GM18502 (cell line): ENCODE measurements around the gene ADARB1.

Experiments
- ATAC-seq: cut with Tn5 transposase; IDR thresholded peaks from one replicate; pipeline ENCODE4 v1.9.1; 2021; ENCODE audit warnings: mild to moderate bottlenecking; ENCODE audit not compliant: unreplicated experiment, poor library complexity

The ADARB1 gene

DNA sequence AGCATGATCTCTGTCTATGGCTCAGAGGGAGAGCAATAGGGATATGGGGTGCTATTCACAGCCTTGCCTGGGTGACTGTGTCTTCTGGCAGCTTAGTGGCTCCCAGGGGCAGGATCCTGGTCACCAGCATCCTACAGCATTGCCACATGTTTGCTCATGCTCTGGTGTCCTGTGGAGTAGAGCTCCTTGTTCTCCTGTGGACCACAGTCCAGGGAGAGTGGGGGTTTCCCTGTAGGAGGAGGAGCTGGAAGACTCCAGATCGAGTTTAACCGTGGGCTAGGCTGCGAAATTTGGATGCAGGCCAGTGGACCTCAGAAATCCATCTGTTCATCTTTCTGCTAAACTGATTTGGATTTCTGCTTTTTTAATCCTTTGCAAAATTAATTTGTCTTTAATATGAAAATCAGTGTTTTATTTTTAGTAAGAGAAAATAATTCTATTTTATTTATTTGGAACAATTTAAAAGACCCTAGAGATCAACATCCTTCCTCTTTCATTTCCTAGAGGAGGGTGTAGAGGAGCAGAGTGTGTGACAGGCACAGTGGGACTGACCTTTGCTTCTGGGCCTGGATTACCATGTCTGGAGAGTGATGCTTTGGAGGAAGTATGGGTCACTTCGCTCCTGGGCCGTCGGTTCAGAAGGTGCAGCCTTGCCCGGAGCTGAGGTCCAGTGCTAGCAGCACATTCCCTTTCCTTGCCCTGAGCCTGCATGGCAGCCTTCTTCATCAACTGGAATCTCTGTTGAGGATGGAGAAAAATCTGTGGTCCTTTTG, 17.4 kb downstream of the ADARB1 start:
- ATAC-seq, result no peak

GRCh38 chr21:45093035-45093532, 18.7 kb downstream of the ADARB1 start:
- ATAC-seq, result no peak

DNA sequence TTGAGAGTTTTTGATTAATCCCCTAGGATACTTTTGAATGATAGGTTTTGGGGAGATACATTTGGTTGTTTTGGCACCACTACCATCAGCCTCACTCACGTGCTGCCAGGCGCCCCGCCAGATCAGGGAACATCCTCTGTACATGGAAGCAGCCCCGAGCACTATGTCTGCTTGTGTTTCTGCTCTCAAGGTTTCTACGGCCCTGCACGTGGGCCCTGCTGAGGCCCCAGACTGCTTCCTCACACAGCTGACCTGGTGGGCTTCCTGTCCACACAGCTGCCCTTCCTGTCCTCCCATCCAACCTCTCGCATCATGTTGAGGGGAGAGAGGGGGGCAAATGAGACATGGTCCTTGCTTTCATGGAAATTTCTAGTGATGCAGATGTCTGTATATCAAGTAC, 20.0 kb downstream of the ADARB1 start:
- no peak for ATAC-seq

DNA sequence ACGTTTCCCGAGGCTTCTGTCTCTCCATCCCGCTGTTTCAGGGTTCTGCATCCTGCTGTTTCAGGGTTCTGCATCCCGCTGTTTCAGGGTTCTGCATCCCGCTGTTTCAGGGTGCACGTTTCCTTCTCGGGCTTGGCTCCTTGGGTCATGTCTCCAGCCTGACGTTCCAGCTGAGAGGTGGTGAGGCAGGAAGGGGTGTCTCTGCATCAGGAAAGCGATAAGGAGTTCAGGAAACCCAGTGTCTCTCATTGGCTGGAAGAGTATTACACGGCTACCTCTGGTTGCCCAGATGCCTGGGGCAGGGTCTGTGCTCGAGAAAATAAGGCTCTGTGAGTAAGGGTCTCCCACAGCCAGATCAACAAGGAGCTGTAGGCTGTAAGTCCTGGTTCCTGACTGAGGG, 21.1 kb downstream of the ADARB1 start:
- ATAC-seq, result no peak

GRCh38 chr21:45096217-45096616, 21.8 kb downstream of the ADARB1 start:
- no peak for ATAC-seq

DNA sequence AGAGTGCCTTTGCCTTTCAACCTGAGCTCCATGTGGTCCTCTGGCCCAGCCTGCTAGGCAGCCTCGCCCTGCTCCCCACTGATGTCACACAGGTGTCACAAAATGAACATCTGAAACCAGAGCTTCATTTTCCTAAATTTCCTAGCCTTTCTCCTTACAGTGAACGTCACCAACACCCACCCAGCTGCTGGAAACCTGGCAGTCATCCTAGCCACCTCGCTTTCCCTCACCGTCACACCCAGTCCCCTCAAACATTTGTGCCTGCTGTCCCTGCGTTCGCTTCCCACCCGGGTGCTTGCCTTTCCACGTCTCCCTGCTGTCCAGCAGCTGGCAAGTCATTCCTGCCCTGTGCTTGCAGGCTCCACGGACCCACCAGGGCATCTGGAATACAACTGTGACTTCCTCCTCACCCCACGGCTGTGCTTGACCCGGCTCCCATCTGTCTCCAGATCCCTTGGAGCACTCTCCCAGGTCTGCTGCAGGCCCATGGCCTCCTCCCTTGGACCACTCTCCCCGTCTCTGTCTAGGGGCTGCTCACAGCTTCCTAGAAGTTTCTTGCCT, 23.5 kb downstream of the ADARB1 start:
- no peak for ATAC-seq

DNA sequence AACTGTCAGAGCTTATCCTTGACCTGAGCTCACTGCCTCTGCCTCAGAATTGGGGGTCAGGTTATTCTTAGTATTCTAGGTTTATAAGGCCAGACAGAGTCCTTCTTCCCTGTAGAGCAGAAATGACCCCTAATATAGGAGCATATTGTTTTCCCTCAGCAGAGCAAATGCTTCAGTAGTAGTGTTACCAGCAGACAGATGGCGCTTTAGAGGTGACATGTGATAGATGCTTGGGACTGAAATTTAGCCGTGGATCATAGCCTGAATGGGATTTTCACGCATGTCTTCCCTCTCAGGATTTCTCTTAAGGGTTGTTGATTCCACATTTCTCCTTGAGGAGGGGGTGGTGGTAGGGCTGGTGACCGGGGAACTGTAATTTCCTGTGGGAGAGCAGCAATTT, 24.5 kb downstream of the ADARB1 start:
- ATAC-seq, result no peak

DNA sequence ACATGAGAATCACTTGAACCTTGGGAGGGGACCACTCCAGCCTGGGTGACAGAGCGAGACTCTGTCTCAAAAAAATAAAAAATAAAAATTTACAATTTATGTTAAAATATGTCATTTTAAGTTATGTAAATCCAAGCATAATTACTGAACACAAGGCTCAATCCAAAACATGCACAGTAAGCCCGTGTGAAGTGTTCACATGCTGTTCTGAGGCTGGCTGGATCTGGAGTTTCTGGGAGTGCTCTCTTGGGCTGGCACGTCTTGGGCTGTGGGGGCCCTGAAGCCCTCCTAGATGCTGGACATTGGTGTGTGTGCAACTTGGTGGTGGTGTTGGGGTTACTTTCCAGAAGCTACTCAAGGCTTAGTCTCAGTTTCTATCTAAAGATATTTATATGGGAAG, 25.2 kb downstream of the ADARB1 start:
- ATAC-seq, result no peak

- ATAC-seq, result no peak
Observed at GRCh38 chr21:45100866-45101265, 26.5 kb downstream of the ADARB1 start.

DNA sequence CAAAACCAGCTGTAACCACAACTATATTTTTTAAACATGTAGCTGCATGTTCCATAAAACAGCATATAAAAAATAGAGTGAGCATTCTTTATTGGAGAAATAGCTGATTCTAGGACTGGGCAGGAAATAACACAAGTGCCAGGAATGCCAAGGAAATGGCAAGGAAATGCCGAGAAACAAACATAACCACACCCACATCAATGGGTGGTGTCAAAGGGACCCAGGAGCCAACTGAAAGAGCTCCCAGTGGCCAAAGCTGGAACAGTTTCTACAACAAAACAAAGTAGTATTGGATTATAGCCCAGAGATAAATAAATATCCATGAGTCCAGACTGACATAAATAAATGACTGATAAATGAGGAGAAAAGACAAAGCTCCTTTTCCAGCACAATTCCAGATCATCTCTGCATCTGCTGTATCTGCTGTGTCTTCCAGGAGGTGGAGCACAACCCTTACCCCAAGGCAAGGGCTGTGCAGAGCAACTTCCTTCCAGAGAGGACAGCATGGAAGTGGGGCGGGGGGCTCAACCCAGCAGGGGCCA, 28.1 kb downstream of the ADARB1 start:
- ATAC-seq, result no peak

- ATAC-seq, result no peak
Observed at GRCh38 chr21:45103971-45104520, 29.7 kb downstream of the ADARB1 start.

- ATAC-seq, result no peak
Observed at GRCh38 chr21:45104560-45104959, 30.2 kb downstream of the ADARB1 start.

GRCh38 chr21:45105906-45106485, 31.6 kb downstream of the ADARB1 start:
- ATAC-seq, result no peak

GRCh38 chr21:45108034-45108790, 33.8 kb downstream of the ADARB1 start:
- no peak for ATAC-seq

GRCh38 chr21:45108808-45109781, 34.7 kb downstream of the ADARB1 start:
- no peak for ATAC-seq

- ATAC-seq, result peak; percentile 87
Observed at GRCh38 chr21:45109831-45110492, 35.6 kb downstream of the ADARB1 start.

- ATAC-seq, result no peak
Observed at GRCh38 chr21:45110873-45111624, 36.7 kb downstream of the ADARB1 start.

- no peak for ATAC-seq
Observed at GRCh38 chr21:45111703-45112102, 37.3 kb downstream of the ADARB1 start.
